GM04504 (cell line): ENCODE measurements around the gene CSGALNACT2.

Source experiments
- DNase-seq: peaks from one replicate; pipeline ENCODE4 v3.0.0-alpha.2; 2012; ENCODE audit warnings: low read depth

CSGALNACT2 gene

GRCh38 chr10:43190289-43190688 is 52.0 kb downstream of the CSGALNACT2 start:
- no peak for DNase-seq

DNA sequence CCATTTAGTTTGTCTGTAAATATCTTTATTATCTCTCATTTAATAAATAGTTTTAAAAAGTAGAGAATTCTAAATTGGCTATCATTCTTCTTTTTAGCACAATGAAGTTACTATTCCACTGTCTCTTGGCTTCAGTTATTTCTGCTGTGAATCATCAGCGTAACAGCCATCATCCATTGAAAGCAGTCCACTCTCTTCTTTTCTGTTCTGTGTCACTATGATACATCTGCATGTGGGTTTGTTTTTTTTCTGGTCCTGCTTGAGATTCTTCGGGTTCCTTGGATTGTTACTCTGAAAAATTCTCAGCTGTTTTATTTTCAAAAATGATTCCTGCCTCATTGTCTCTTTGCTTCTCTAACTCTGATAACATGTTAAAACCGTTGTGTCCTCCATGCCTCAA is 52.5 kb downstream of the CSGALNACT2 start:
- DNase-seq = no peak

GRCh38 chr10:43192884-43193283 is 54.6 kb downstream of the CSGALNACT2 start:
- no peak for DNase-seq

- no peak for DNase-seq
Measured at GRCh38 chr10:43193496-43194080, 55.3 kb downstream of the CSGALNACT2 start.

DNA sequence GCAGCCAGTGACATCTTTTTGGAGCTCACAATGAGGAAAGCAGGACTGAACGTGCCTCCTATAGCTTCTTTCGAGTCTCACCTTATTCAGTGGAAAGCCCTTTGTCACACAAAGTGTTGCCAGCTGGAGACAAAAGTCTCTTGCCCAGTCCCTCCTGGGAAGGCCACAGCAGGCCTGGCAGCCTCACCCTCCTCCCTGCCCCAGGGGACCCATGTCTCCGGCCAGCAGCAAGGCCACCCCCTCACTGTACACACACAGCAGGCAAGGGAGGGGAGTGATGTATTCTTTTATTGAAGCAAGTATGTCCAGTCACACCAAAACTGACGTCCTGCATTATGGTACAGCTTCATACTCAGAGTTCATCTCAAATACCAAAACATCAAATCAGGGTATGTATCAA is 56.0 kb downstream of the CSGALNACT2 start:
- DNase-seq = no peak

GRCh38 chr10:43194859-43195258 is 56.6 kb downstream of the CSGALNACT2 start:
- no peak for DNase-seq

DNA sequence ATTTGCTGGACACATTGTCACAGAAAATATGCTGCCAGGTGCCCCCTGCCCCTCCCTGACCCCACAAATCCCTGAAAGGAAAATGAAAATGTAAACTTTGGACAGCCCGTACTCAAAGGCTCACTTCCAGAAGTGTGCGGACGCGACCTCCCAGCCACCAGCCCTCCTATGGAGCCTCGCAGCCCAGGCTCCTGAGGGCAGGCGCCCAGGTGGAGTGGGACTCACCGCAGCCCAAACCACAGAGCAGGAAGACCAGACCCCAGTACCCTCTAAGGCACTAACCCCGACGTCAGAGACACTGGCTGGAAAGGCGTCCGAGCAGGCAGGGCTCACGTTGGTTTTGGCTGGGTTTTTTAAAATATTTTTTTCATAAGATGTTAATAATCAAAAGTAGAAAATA is 57.3 kb downstream of the CSGALNACT2 start:
- no peak for DNase-seq

DNA sequence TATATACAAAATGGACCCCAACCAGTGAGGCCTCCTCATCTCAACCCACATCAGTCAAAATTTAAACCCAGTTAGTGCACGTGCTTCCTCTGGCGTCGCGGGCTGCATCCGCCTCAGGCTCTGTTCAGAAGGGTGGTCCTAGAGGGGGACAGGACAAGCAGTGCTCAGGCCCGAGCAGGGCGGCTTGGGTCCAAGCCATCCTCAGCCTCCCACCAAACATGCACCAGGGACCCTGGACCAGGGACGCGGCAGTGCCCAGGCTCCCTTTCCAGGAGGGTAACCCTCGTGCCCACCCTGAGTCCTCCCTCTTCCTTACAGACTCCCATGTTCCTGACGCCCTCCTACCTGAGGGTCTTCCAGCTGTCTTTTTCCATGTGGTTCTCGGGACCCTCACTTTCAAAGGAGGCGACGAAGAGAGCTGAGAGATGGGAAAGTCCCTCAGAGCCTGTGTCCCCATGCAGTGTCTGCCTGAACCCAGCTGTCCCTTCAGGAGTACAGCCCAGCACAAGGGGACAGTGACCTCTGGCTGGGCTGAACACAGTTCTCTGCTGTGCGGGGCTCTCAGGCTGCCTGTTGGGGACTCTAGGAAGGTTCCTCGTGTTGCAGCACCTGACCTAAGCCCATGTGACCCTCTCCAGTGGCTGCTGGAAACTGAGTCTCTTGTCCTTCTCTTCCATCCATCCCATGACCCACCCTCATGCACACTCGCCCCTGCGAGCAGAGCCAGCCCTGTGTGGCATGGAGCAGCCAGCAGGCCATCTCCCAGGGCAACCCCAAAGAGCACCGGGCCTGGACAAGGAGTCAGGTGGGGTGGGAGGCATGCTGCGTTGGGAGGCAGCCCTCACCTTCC is 58.1 kb downstream of the CSGALNACT2 start:
- no peak for DNase-seq

- no peak for DNase-seq
Measured at GRCh38 chr10:43196981-43197833, 59.0 kb downstream of the CSGALNACT2 start.

DNA sequence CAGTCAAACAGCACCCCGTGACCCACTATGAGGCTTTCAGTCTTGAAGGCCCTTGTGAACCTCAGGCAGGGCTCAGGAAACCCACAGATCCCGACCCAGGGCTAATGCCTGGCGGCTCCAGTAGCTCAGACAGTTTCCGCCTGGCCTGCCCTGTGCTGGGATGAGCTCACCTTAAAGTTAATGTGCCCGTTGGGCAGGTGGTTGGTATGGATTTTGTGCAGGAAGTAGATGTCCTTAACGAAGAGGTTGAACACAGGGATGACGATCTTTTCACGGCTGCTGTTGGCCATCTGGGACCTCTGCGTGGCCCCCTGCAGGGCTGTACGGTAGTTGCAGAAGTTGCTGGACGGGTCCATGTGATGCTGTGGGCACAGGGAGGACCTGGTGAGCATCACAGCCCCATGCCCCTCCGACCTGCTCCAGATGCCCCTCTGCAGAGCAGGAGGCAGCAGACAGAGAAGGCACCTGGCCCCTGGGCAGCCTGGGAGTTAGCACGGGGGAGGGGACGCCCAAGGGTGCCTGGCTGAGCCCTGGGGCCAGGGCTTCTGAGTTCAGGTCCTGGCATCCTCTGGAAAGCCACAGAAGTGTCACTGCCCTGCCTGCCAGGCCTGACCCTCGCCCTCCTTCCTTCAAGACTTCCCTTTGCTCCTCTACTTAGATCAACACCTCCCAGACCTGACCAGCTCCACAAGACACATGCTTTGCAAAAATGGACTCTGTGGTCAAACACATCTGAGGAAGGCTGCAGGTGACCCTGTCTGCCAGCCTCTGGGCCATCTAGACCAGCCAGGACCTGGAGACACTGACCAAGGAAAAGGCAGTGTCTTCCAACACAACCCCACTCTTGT is 59.8 kb downstream of the CSGALNACT2 start:
- no peak for DNase-seq

- no peak for DNase-seq
Measured at GRCh38 chr10:43198682-43199005, 60.4 kb downstream of the CSGALNACT2 start.

DNA sequence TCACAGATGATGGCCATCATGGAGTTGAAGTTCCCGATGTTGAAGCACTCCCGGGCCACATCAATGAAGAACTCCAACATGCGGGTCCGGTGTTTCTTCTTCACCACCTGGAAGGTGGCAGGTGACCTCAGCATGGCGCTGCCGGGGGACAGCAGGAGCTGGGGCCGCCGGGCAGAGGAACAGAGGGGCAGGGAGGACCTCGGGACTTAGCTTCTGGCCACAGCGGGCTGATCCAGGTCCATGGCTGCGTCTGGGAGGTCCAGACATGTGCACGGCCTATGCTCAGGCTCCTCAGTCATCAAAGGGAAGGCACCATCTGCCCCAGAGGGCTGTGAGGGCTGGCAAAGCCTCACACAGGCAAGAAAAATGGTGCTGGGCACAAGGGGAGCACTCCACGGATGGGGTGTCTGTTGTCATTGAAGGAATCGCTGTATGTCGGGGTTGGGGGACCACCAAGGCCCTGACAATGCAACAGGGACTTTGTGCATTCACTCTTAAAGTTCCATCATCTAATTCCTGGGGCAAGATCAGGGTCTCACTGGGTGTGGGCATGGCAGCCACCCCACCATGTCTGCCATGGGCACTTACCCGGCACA is 60.9 kb downstream of the CSGALNACT2 start:
- no peak for DNase-seq

DNA sequence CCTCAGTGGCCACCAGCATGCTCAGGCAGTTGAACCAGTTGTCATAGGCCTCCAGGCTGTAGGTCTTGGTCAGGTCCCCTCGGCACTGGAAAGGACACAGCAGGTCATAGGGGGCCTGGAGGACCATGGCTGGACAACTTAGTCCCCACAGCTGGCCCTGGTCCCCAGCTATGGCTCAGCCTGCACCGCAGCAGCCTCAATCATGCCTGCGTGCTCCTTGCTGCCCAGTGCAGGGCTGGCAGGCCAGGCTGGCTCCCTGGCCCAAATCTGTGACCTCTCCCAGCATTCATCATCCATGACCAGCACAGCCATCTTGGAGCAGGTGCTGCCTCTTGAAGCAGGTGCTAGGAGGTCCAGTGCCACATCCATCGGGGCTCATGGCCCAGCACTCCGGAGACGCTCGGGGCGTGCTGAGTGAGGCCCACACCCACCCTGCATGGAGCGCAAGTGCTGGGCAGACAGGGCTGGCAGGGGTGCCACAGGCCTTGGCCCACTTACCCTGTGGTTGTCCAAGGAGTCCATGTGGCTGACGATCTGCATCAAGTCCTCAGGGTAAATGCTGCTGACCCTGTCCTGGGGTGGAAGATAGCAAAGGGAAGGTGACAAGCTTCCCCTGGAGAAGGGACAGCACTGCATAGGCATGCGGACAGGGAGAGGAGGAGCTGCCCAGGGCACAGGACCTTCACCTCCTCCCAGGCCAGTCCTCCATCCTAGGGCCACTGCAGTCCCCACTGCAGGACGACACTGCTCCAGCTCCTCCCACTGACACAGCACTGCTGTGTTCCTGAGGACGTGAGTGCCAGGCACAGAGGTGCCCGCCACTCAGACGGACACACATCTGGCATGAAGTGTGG is 61.7 kb downstream of the CSGALNACT2 start:
- no peak for DNase-seq

DNA sequence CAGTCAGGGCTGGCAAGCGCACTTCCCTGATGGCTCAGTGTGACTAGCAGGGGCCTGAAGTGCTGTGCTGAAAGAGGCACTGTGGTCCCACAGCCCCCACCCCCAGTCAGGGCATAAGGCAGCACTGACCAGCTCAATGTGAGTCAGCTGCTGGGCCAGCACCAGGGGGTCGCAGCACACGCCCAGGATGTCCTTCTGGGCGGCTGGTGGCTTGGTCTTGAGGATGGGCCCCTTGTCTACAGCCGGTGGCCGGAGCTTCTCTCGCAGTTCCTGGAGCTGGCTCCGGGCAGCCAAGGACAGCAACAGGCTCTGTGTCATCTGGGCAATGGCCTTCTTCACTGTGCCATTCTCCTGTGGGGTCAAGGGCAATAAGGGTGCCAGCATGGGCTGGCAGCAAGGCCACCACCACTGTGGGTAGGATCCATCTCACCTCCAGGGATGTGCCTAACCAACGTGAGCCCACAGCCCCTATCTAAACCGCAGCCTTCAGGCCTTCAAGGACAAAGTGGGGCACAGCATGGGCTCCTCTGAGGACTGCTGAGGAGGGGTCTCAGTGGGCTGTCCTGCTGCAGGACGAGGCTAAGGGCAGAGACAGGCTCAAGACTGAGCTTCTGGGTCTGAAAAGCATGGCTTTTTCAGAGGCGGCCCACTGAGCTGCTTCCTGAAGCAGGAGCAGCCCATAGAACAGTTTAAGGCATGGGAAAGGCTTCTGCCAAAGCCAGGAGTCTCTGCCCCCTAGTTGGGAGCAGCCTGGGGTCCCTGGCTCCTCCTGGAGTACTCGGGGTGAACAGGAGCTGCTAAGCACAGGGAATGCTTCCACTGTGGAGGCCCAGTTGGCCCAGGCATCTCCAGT is 62.5 kb downstream of the CSGALNACT2 start:
- DNase-seq = no peak

DNA sequence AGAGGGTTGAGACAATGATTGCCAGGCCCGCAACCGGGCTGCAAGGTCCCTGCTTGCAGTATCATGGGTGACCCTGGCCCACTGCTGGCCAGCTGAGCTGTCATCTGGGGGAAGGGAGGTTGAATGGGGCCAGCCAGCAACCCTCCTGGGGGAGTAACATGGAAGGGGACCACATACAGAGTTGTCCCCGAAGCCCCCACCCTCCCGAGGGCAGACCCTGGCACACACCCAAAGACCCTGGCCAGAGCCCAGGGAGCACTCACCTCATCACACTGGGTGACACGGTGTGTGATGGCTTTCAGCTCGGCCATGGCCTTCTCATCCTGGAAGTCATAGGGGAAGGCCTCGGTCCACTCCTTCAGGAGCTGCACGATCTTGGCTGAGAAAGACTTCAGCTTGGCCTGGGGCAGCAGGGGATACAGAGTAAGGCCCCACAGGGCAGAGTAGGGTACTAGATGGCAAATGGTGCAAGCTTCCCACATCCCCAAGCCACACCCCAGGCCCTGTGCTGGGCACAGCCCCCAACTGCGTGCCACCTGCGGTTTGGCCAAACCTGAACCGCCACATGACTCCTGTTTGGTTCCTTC is 63.4 kb downstream of the CSGALNACT2 start:
- no peak for DNase-seq

DNA sequence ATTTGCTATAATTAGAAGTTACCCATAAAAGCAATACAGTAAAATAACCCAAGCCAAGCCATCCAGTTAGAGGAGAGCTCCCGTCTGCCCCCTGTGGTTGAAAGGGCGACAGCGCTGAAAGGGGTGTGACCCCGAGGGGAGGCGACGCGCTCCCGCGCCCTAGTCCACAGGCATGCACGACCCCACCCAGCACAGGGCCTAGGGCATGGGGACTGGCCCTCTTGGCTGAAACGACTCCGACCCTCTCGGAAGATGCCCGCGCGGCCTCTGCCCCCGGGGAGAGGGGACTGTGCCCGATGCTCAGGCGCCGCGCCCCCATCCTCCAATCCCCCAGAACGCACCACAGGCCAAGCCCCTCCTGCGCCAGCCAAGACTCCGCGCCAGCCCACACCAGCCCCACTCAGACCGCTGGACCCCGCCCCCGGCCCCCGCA is 64.0 kb downstream of the CSGALNACT2 start:
- no peak for DNase-seq

- no peak for DNase-seq
Measured at GRCh38 chr10:43202657-43203447, 64.6 kb downstream of the CSGALNACT2 start.

DNA sequence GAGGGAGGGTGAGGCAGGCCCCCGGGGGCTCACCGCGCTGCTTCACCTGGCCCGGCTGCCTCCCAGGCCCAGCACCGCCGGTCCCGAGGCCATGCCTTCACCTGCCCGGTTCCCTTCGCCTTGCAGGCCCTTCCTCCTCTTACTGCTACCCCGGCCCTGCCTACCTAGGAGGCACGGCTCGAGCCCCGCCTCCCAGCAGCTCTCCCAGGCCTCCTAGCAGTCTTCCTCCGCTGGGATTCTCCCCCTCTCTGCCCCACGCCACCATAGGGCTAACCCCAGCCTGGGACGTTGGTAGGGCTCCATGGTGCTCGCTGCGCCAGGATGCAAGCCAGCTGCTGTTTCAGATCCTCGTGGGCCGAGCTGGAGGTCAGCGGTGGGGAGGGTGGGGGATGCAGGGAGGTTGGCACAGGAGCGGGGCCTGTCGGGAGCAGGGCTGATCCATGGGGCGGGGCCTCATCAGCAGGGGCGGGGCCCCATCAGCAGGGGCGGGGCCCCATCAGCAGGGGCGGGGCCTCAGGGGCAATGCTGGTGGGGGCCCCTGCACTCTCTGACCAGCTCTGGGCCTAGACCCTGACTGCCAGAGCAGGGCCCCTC is 65.3 kb downstream of the CSGALNACT2 start:
- no peak for DNase-seq
